H1 (cell line): ENCODE results near the gene BEST2. TPM values are rescaled to one million over a fixed set of nuclear protein-coding genes. Genes with fewer than 3 reads are reported as not detected.

ENCODE experiments used
- CTCF ChIA-PET: fragments of 300-600 bp; sonication (Branson Sonifier 250); formaldehyde crosslinking; loops from one replicate; lab custom pipeline; 2021; ENCODE audit not compliant: partially characterized antibody; lab: Charles Lee
- POLR2A ChIA-PET: fragments of 300-600 bp; sonication (Branson Sonifier 250); formaldehyde crosslinking; loops from one replicate; lab custom pipeline; 2021; ENCODE audit warnings: inconsistent platforms; ENCODE audit not compliant: partially characterized antibody; lab: Charles Lee
- DNase-seq, 2 experiments: peaks; one replicate each; pipeline versions ENCODE4 v3.0.0 to v3.0.0-alpha.2; 2010 to 2022; ENCODE audit warnings: low spot score in 2 of 2, low read depth in 1 of 2, mixed read lengths in 1 of 2
- FAIRE-seq: peaks from 2 replicates; lab custom pipeline; 2011; peaks lifted over from hg19 to GRCh38; lab: Jason Lieb, UNC
- H2AFZ ChIP-seq: 2 replicates; pipeline ENCODE4 v1.8.1; 2012; ENCODE audit warnings: low read length, inconsistent platforms
- H2AK5ac ChIP-seq: 2 replicates; pipeline ENCODE4 v1.6.1; 2013; ENCODE audit warnings: low read depth, low read length
- H2BK120ac ChIP-seq: replicated peaks from 2 replicates; pipeline ENCODE3; 2013; ENCODE audit warnings: low read depth, low read length, inconsistent platforms
- H2BK12ac ChIP-seq: 2 replicates; pipeline ENCODE4 v1.6.1; 2013; ENCODE audit warnings: low read depth, low read length
- H2BK15ac ChIP-seq: 2 replicates; pipeline ENCODE4 v1.6.1; 2013; ENCODE audit warnings: low read length
- H2BK20ac ChIP-seq: 2 replicates; pipeline ENCODE4 v1.6.1; 2013; ENCODE audit warnings: low read length
- H2BK5ac ChIP-seq: 2 replicates; pipeline ENCODE4 v1.6.1; 2013; ENCODE audit warnings: low read depth, low read length
- H3K14ac ChIP-seq: 2 replicates; pipeline ENCODE4 v1.6.1; 2013; ENCODE audit warnings: inconsistent platforms; ENCODE audit not compliant: insufficient read length
- H3K18ac ChIP-seq: 2 replicates; pipeline ENCODE4 v1.6.1; 2013; ENCODE audit warnings: low read length; ENCODE audit errors: extremely low read depth
- H3K23ac ChIP-seq: 2 replicates; pipeline ENCODE4 v1.6.1; 2013; ENCODE audit warnings: inconsistent platforms; ENCODE audit not compliant: insufficient read length
- H3K23me2 ChIP-seq: 2 replicates; pipeline ENCODE4 v1.6.1; 2013; ENCODE audit warnings: low read depth, low read length
- H3K27ac ChIP-seq: 2 replicates; pipeline ENCODE4 v1.6.1; 2011; ENCODE audit warnings: low read depth, low read length, inconsistent platforms
- H3K27me3 ChIP-seq, 4 experiments: replicated peaks in 1 of 4; 1 replicate in 1 of 4; 2 replicates in 3 of 4; pipeline versions ENCODE4 v1.6.1 to v1.8.1; 2011 to 2013; ENCODE audit warnings: low read length in 3 of 4, mild to moderate bottlenecking in 3 of 4, inconsistent platforms in 2 of 4, mixed read lengths in 2 of 4, moderate library complexity in 1 of 4; ENCODE audit not compliant: control insufficient read depth in 3 of 4, insufficient read depth in 3 of 4; ENCODE audit errors: extremely low read depth in 1 of 4
- H3K36me3 ChIP-seq, 4 experiments: 2 replicates each; pipeline versions ENCODE4 v1.6.1 to v1.8.1; 2011 to 2013; ENCODE audit warnings: mild to moderate bottlenecking in 4 of 4, low read length in 3 of 4, moderate library complexity in 2 of 4, control low read depth in 1 of 4, inconsistent platforms in 1 of 4; ENCODE audit not compliant: insufficient read depth in 4 of 4, control insufficient read depth in 2 of 4
- H3K4ac ChIP-seq: replicated peaks from 2 replicates; pipeline ENCODE3; 2013; ENCODE audit warnings: low read length, low read depth, mixed read lengths, inconsistent platforms; ENCODE audit not compliant: insufficient read length
- H3K4me1 ChIP-seq, 4 experiments: replicated peaks in 1 of 4; 1 replicate in 1 of 4; 2 replicates in 3 of 4; pipeline versions ENCODE4 v1.6.1 to v1.8.1; 2011 to 2013; ENCODE audit warnings: low read length in 3 of 4, inconsistent platforms in 2 of 4, mixed read lengths in 1 of 4; ENCODE audit not compliant: insufficient read depth in 4 of 4, control insufficient read depth in 3 of 4
- H3K4me2 ChIP-seq, 2 experiments: 2 replicates each; pipeline versions ENCODE4 v1.6.1 to v1.8.1; 2011 to 2013; ENCODE audit warnings: low read depth in 2 of 2, low read length in 2 of 2, control low read depth in 1 of 2, inconsistent platforms in 1 of 2, mild to moderate bottlenecking in 1 of 2; ENCODE audit not compliant: insufficient read depth in 1 of 2
- H3K4me3 ChIP-seq, 4 experiments: fragments of 200-600, 300-600 bp in 1 of 4; sonication (generic), shearing (Covaris generic), sonication (Bioruptor Twin) in 1 of 4; 2 replicates each; pipeline versions ENCODE4 v1.5.1 to v1.8.1; 2011 to 2016; ENCODE audit warnings: low read length in 4 of 4, low read depth in 3 of 4, control low read depth in 2 of 4, inconsistent platforms in 2 of 4, mild to moderate bottlenecking in 2 of 4, mixed read lengths in 1 of 4, moderate library complexity in 1 of 4; ENCODE audit not compliant: insufficient read depth in 2 of 4; ENCODE audit errors: extremely low read depth in 1 of 4
- H3K56ac ChIP-seq: replicated peaks from 2 replicates; pipeline ENCODE3; 2013; ENCODE audit warnings: low read depth, mild to moderate bottlenecking, mixed read lengths, low read length, inconsistent platforms; ENCODE audit not compliant: insufficient read length
- H3K79me1 ChIP-seq: 2 replicates; pipeline ENCODE4 v1.6.1; 2013; ENCODE audit warnings: low read depth, low read length, control low read depth
- H3K79me2 ChIP-seq, 2 experiments: 2 replicates each; pipeline versions ENCODE4 v1.6.1 to v1.8.1; 2012 to 2013; ENCODE audit warnings: low read length in 2 of 2, mild to moderate bottlenecking in 2 of 2, inconsistent platforms in 1 of 2; ENCODE audit not compliant: insufficient read depth in 2 of 2, control insufficient read depth in 1 of 2
- H3K9ac ChIP-seq, 4 experiments: replicated peaks in 1 of 4; 1 replicate in 1 of 4; 2 replicates in 3 of 4; pipeline versions ENCODE4 v1.6.1 to v1.8.1; 2011 to 2013; ENCODE audit warnings: low read depth in 3 of 4, low read length in 3 of 4, control low read depth in 2 of 4, mild to moderate bottlenecking in 2 of 4, moderate library complexity in 2 of 4, inconsistent platforms in 1 of 4; ENCODE audit errors: extremely low read depth in 1 of 4
- H3K9me3 ChIP-seq, 2 experiments: 2 replicates each; pipeline versions ENCODE4 v1.6.1 to v1.8.1; 2012 to 2013; ENCODE audit warnings: mild to moderate bottlenecking in 2 of 2, moderate library complexity in 2 of 2, control low read depth in 1 of 2, inconsistent platforms in 1 of 2, low read depth in 1 of 2, low read length in 1 of 2, mixed read lengths in 1 of 2; ENCODE audit not compliant: insufficient read depth in 2 of 2
- H4K20me1 ChIP-seq, 2 experiments: replicated peaks in 1 of 2; 2 replicates each; pipeline versions ENCODE3 to v1.8.1; 2011 to 2013; ENCODE audit warnings: inconsistent platforms in 2 of 2, low read length in 2 of 2, mild to moderate bottlenecking in 1 of 2; ENCODE audit not compliant: insufficient read depth in 2 of 2, control insufficient read depth in 1 of 2
- H4K5ac ChIP-seq: 2 replicates; pipeline ENCODE4 v1.6.1; 2013; ENCODE audit warnings: low read length, low read depth, mixed read lengths, inconsistent platforms; ENCODE audit not compliant: insufficient read length
- H4K8ac ChIP-seq: 2 replicates; pipeline ENCODE4 v1.8.0; 2013; ENCODE audit warnings: mild to moderate bottlenecking, moderate library complexity, low read length, inconsistent platforms; ENCODE audit not compliant: insufficient read depth; ENCODE audit errors: extremely low read depth
- H4K91ac ChIP-seq: replicated peaks from 2 replicates; pipeline ENCODE3; 2013; ENCODE audit warnings: low read length, mixed read lengths, inconsistent platforms; ENCODE audit not compliant: insufficient read length
- BCL11A ChIP-seq, 2 experiments: IDR thresholded peaks; one replicate each; pipeline ENCODE4 v1.6.1; 2011; ENCODE audit warnings: low read depth in 2 of 2, low read length in 2 of 2, mild to moderate bottlenecking in 2 of 2
- BRCA1 ChIP-seq: IDR thresholded peaks from 2 replicates; pipeline ENCODE4 v1.6.1; 2012; ENCODE audit warnings: low read depth, low read length, improper control_type of control experiment
- CBX5 ChIP-seq: fragments of 300-800, 300-1000 bp; sonication (generic); IDR thresholded peaks from 2 replicates; pipeline ENCODE4 v1.7.1; 2016; ENCODE audit warnings: antibody characterized with exemption, low read length, low read depth
- CBX8 ChIP-seq: fragments of 300-800, 300-1000 bp; sonication (generic); IDR thresholded peaks from 2 replicates; pipeline ENCODE4 v1.7.1; 2016; ENCODE audit warnings: low read depth, low read length, borderline replicate concordance
- EGR1 ChIP-seq: IDR thresholded peaks from 2 replicates; pipeline ENCODE4 v1.6.1; 2011; ENCODE audit warnings: low read depth, low read length, borderline replicate concordance
- EP300 ChIP-seq, 2 experiments: IDR thresholded peaks; 1 replicate in 1 of 2; 2 replicates in 1 of 2; pipeline ENCODE4 v1.6.1; 2011 to 2012; ENCODE audit warnings: low read depth in 2 of 2, low read length in 2 of 2, mild to moderate bottlenecking in 2 of 2, borderline replicate concordance in 1 of 2, inconsistent platforms in 1 of 2, moderate library complexity in 1 of 2
- GABPA ChIP-seq: IDR thresholded peaks from 2 replicates; pipeline ENCODE4 v1.6.1; 2011; ENCODE audit warnings: mild to moderate bottlenecking, low read length, moderate library complexity, borderline replicate concordance; ENCODE audit not compliant: insufficient read depth
- KDM1A ChIP-seq: fragments of 200-600, 300-600 bp; sonication (generic); IDR thresholded peaks from 2 replicates; pipeline ENCODE4 v1.7.1; 2016; ENCODE audit warnings: mild to moderate bottlenecking, low read length, borderline replicate concordance
- NRF1 ChIP-seq: IDR thresholded peaks from 2 replicates; pipeline ENCODE4 v1.6.1; 2011; ENCODE audit warnings: mild to moderate bottlenecking, low read depth, low read length, improper control_type of control experiment
- POLR2AphosphoS5 ChIP-seq: IDR thresholded peaks from 2 replicates; pipeline ENCODE4 v1.6.1; 2011; ENCODE audit warnings: low read depth, low read length
- RFX5 ChIP-seq: IDR thresholded peaks from 2 replicates; pipeline ENCODE4 v1.6.1; 2011; ENCODE audit warnings: low read depth, low read length, improper control_type of control experiment, borderline replicate concordance
- SP1 ChIP-seq: IDR thresholded peaks from 2 replicates; pipeline ENCODE4 v1.6.1; 2011; ENCODE audit warnings: low read depth, low read length
- SP2 ChIP-seq: IDR thresholded peaks from 2 replicates; pipeline ENCODE4 v1.6.1; 2012; ENCODE audit warnings: mild to moderate bottlenecking, low read length, inconsistent platforms
- SUZ12 ChIP-seq: fragments of 200-600 bp; sonication (generic); IDR thresholded peaks from 2 replicates; pipeline ENCODE4 v1.6.1; 2012; ENCODE audit warnings: mild to moderate bottlenecking, inconsistent platforms, low read length, moderate library complexity, mixed read lengths
- ZNF274 ChIP-seq: IDR thresholded peaks from 2 replicates; pipeline ENCODE4 v1.7.0; 2012; ENCODE audit warnings: low read length, borderline replicate concordance; ENCODE audit errors: extremely low read depth
- WGBS, 2 experiments: shearing (Covaris generic) in 1 of 2; methylation state at CpG; one replicate each; pipeline versions ENCODE4 v1.1.6 to v1.1.7; 2013 to 2015; ENCODE audit warnings: low lambda C conversion rate in 2 of 2, mixed read lengths in 2 of 2, inconsistent platforms in 1 of 2, low coverage in 1 of 2, missing lambda C conversion rate in 1 of 2; ENCODE audit not compliant: insufficient replicate concordance in 2 of 2, insufficient coverage in 1 of 2, insufficient read length in 1 of 2; ENCODE audit errors: extremely low coverage in 1 of 2, missing lambda C conversion rate in 1 of 2; 5-methylcytosine and 5-hydroxymethylcytosine counted together
- polyA plus RNA-seq, 7 experiments: library from polyadenylated mRNA; depleted of rRNA in 3 of 7; stranded (reverse) in 5 of 7; unstranded in 2 of 7; fragments of >200 nt in 5 of 7; fragments of 200-250 nt in 2 of 7; gene quantifications; 1 replicate in 5 of 7; 2 replicates in 1 of 7; 4 replicates in 1 of 7; pipeline versions ENCODE4 v1.2.1 to v1.2.3, GENCODE V29; 2011 to 2013; ENCODE audit warnings: missing spikeins in 2 of 7, mixed read lengths in 2 of 7
- total RNA-seq: library from RNA; stranded (reverse); fragmentation: NEBNext Ultra II Directional; extraction: Animal tissue kit (Norgen Biotek cat#: 25700); gene quantifications from 2 replicates; pipeline ENCODE4 v1.2.1, GENCODE V29; 2021

BEST2 gene
- total and polyA plus RNA-seq, 2 of the 8 experiments (the other 6 are each of a cell fraction or from before 2014, with no cell fraction given), result 4.6 to 7.3 TPM

- peaks cover 4 to 12% of the 10 kb centered on the region in 2 experiments for H4K20me1 ChIP-seq
- H3K27me3 ChIP-seq, result no peaks in the 10 kb centered on the region
- H2BK120ac ChIP-seq, result no peak overlapping the region
- ChIA-PET POLR2A (interaction anchor here (0.7 to 2.1 kb wide), 9 partner anchors 10 to 65 kb away, joined by 3 to 11 read pairs (median 4); partner anchors contain the start of gene GET3), CTCF (interaction anchor here (0.6 to 1.9 kb wide), 4 partner anchors 9 to 47 kb away, joined by 3 to 9 read pairs (median 4); no protein-coding TSS in a partner anchor)
- H2AK5ac ChIP-seq, result no peak overlapping the region
- no peak overlapping the region for H3K14ac ChIP-seq
- no peak overlapping the region for H3K56ac ChIP-seq
- H2AFZ ChIP-seq, result no peak overlapping the region
- DNase-seq (no peak), FAIRE-seq (no peak)
- H3K79me2 ChIP-seq, result peaks cover 4 to 27% of the 10 kb centered on the region in 2 experiments
- H3K4me1 ChIP-seq, result no peaks in the 10 kb centered on the region; a peak in 2 of 7 replicates
- 98% methylated on average over 2 of the region's 2 CpGs; no CpG with 5 or more reads in 1 of the 2 experiments for WGBS, 2 experiments
- H3K9me3 ChIP-seq, result no peaks in the 10 kb centered on the region
- H4K91ac ChIP-seq, result no peak overlapping the region
- H3K4me2 ChIP-seq, result no peak overlapping the region
- no peak overlapping the region for H3K4me3 ChIP-seq
- peaks cover 5% of the 10 kb centered on the region; the same call in 1 of the 2 replicates for H3K23me2 ChIP-seq
- no peak overlapping the region for H4K5ac ChIP-seq
- no peak overlapping the region for H3K27ac ChIP-seq
- no peak overlapping the region for H3K23ac ChIP-seq
- H3K9ac ChIP-seq, result no peak overlapping the region
- no peak overlapping the region for H2BK5ac ChIP-seq
- no peak overlapping the region for H3K18ac ChIP-seq
- no peak overlapping the region for H2BK12ac ChIP-seq
- no peak overlapping the region for H2BK20ac ChIP-seq
- H2BK15ac ChIP-seq, result no peak overlapping the region
- peaks cover 9% of the 10 kb centered on the region; the same call in 1 of the 2 replicates for H3K79me1 ChIP-seq
- no peak overlapping the region for H4K8ac ChIP-seq
- peaks cover 10 to 28% (median 15%) of the 10 kb centered on the region in 4 experiments for H3K36me3 ChIP-seq
- H3K4ac ChIP-seq, result no peak overlapping the region
- TF ChIP-seq EGR1, result no peak
- no peak for TF ChIP-seq SUZ12
- no peak for TF ChIP-seq BRCA1
- no peak for TF ChIP-seq CBX5
- TF ChIP-seq SP1, result no peak
- no peak for TF ChIP-seq CBX8
- TF ChIP-seq POLR2AphosphoS5, result no peak
- TF ChIP-seq GABPA, result no peak
- no peak for TF ChIP-seq RFX5
- TF ChIP-seq SP2, result no peak
- TF ChIP-seq NRF1, result no peak
- no peak for TF ChIP-seq KDM1A
- TF ChIP-seq ZNF274, result no peak
- no peak for TF ChIP-seq BCL11A (IDR thresholded peaks at IDR 0.05; ENCODE audit: low read depth in 2 of 2, low read length in 2 of 2)
- no peak for TF ChIP-seq EP300 (IDR thresholded peaks at IDR 0.05; ENCODE audit: borderline replicate concordance in 1 of 2, low read depth in 2 of 2, low read length in 2 of 2)
These were observed 24.6 kb upstream of the BEST2 start for GRCh38 chr19:12726988-12727316.
